GM18499 (cell line): ENCODE results near the gene ETDA.
"Not testable (repeated sequence)": the region's sequence is repeated elsewhere in the genome, so short reads cannot be mapped to it uniquely, and the experiment has no call there.

Source experiments
- ATAC-seq: cut with Tn5 transposase; IDR thresholded peaks from one replicate; pipeline ENCODE4 v1.9.1; 2021; ENCODE audit warnings: moderate number of reproducible peaks; ENCODE audit not compliant: insufficient read depth, unreplicated experiment

Gene ETDA

DNA sequence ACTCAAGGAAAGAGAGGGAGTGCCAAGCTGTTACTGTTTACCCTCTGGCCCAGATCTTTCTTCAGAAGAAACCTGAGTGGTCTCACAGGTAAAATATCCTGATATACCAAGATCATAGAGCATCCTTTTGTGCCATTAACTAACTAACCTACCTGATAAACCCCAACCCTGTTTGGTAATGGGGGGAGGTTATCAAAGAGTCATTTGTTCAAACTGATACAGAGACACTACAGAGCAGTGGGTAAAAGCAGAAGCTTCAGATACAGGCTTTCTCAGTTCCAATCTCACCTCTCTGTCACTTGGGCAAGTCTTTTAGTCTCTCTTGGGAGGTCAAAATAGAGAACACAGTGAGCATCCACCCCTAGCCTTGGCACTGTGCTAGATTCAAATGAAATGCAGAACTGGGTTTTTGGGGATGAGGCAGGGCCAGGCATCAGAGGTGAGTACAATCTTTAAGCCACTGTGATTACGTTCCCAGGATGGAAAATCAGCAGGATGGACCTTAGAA is at the start of gene ETDA:
Gene ETDA, plus strand, starts transcription at position 51 of the 508 bp plus-strand sequence. CDS start 1,216 bp downstream, outside the sequence.
- not testable (repeated sequence) for ATAC-seq

DNA sequence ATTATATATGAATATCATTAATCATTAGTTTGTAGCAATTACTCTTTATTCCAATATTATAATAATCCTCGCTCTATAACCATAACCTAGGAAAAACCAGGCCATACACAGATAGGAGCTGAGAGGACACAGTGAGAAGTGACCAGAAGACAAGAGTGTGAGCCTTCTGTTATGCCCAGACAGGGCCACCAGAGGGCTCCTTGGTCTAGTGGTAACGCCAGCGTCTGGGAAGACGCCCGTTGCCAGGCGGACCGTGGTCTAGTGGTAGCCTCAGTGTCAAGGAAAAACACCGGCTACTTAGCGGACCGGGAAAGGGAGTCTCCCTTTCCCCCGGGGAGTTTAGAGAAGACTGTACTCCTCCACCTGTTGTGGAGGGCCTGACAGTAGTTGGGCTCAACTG is 45.4 kb upstream of the ETDA start:
- ATAC-seq, result not testable (repeated sequence)

GRCh38 chrX:135213200-135213844 is 38.5 kb upstream of the ETDA start:
- no peak for ATAC-seq

DNA sequence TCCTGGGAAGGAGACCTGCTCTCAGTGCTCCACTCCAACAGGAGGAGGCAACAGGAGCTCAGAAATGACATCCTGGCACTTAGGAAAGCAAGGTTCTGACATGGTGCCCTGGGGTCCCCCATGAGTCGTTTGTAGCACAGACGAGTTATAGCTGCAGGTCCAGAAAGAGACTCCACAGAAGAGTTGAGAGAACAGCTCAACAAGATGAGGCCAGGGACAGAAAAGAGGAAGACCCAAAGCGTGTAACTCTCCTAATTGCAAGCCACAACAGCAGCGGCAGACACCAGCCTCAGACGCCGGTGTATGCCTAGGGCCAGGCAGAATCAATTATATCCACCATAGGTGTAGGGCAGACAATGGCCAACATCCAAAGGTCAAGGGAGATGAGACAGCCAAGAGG is 5.9 kb upstream of the ETDA start:
- not testable (repeated sequence) for ATAC-seq

DNA sequence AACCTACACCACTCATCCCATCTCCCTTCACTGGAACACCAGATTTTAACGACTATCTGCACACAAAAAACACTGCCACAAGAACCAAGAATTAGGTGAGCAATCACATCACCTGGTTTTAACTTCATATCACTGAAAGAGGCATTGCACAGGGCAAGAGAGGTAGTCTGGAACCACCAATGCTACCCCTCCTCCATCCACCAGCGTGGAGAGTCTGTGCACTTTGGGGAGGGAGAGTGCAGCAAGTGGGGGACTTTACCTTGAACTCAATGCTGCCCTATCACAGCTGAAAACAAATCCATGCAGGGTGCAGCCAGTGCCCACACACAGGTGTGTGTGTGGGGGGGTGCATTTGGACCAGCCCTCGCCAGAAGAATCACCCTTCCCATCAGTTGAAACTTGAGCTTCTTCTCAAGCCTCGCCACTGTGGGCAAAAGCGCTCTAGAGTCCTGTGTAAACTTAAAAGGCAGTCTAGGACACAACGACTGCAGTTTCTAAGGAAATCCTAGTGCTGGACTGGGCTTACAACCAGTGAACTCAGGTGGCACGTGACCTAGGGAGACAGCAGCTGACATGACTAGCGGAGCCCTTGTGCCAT is 4.3 kb downstream of the ETDA start:
- not testable (repeated sequence) for ATAC-seq

DNA sequence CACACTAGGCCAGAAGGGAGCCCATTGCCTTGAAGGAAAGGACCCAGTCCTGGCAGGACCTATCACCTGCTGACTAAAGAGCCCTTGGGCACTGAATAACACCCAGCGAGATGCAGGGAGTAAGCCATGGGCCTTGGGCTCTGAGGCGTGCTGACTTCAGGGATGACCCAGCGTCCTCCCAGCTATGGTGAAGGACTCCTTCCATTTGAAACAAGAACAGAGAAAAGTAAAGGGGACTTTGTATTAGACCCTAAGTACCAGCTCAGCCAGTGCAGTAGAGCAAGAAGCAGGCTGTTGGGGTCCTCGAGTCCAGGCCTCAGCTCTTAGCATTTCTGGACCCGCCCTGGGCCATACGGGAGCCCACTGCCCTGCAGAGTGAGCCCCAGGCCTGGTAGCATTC is 5.1 kb downstream of the ETDA start:
- ATAC-seq, result no peak

DNA sequence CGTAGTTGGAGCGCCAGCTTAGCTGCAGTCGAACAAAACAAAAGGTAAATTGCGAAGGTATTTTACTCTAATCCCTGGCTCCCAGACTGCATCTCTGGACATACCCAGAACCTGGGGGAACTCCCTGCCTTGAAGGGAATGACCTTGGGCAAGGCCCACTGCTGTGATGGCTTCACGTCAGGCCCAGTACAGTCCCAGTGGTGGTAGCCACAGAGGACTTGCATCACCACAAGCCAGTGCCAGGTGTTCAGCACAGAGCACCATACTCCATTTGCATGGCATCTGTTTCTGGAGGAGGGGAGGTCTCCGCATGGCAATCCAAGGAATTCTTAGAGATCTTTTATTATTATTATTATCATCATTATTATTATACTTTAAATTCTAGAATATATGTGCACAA is 5.6 kb downstream of the ETDA start:
- ATAC-seq, result no peak

GRCh38 chrX:135260976-135261375 is 9.1 kb downstream of the ETDA start:
- not testable (repeated sequence) for ATAC-seq

- not testable (repeated sequence) for ATAC-seq
These were observed 11.5 kb downstream of the ETDA start for GRCh38 chrX:135263376-135263775.

DNA sequence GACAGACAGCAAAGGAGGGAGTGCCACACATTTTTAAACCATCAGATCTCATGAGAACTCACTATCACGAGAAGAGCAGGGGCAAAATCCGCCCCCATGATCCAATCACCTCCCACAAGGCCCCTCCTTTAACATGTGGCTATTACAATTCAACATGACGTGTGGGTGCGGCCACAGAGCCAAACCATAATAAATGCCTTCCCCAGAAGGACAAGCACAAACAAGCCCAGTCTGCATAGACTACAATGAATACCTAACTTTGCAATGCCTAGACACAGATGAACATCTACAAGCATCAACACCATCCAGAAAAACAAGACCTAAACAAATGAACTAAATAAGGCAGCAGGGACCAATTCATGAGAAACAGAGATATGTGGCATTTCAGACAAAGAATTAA is 12.3 kb downstream of the ETDA start:
- ATAC-seq, result no peak

DNA sequence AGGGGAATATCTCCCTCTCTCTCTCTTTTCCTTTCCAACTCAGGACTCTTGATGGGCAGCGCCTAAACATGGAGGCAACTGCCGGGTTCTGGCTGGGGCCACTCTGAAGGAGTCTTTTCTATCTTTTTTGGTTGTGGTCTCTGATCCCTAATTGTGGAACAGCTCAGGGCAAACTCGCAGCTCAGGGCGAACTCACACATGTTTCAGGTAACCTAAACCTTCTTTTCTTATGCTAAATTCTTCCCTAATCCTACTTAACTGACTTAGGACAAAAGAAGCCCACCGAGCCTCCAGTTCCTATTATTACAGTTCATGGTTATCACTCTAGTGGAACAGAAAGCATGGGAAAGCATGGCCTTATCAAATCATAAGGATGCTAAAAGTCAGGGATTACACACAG is 21.3 kb downstream of the ETDA start:
- no peak for ATAC-seq

DNA sequence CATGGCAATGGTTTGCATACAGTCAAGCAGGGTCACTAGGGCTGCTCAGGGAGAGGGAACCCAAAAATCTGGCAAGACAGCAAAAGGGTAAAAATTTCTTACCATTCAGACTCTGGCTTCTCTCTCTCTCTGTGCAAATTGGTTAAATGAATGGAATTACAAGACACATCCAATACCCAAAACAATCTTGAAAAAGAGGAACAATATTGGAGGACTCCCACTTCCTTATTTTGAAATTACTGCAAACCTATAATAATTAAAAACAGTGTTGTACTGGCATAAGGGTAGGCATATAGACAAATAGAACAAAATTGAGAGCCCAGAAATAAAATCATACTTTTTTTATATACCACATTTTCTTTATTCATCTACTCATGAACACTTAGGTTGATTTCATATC is 24.1 kb downstream of the ETDA start:
- no peak for ATAC-seq

- no peak for ATAC-seq
These were observed 35.5 kb downstream of the ETDA start for GRCh38 chrX:135287266-135287823.

GRCh38 chrX:135295238-135295943 is 43.5 kb downstream of the ETDA start:
- ATAC-seq, result peak; percentile 73

DNA sequence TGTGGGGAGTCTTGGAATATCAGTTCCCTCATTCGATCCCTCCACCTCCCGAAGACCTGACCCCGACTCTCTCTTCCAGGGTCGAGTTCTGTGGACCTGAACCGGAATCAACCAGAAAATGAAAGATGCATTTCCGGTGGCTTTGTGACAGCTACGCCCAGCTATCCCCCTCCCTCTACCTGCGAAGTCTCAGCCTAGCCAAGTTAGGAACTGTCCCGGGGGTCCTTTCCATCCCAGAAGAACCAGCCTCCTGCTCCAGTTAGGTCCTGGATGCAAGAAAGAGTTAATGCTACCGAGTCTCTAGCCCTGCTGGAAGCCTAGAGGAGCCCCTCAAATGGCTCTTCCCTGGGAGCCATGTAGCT is 44.1 kb downstream of the ETDA start:
- ATAC-seq, result peak; percentile 16

GRCh38 chrX:135302269-135302873 is 50.5 kb downstream of the ETDA start:
- ATAC-seq, result no peak
